ENCODE results near the gene STYXL2.

STYXL2 gene

GRCh38 chr1:167093846-167094516, at the start of gene STYXL2:
Gene STYXL2, plus strand, starts transcription at chr1:167094075. Its CDS starts 775 bp downstream, at chr1:167094850.
- no peak for DNase-seq

- DNase-seq, result no peak
Observed at GRCh38 chr1:167051907-167052306, 42.0 kb upstream of the STYXL2 start.

- no peak for DNase-seq
Observed at GRCh38 chr1:167052389-167052788, 41.5 kb upstream of the STYXL2 start.

GRCh38 chr1:167054531-167054930, 39.3 kb upstream of the STYXL2 start:
- no peak for DNase-seq

GRCh38 chr1:167054946-167055630, 38.8 kb upstream of the STYXL2 start:
- DNase-seq, result no peak

GRCh38 chr1:167056529-167057231, 37.2 kb upstream of the STYXL2 start:
- DNase-seq, result peak; percentile 28

- DNase-seq, result peak; percentile 56
Observed at GRCh38 chr1:167057241-167057688, 36.6 kb upstream of the STYXL2 start.

- DNase-seq, result peak; percentile 8
Observed at GRCh38 chr1:167059045-167059808, 34.6 kb upstream of the STYXL2 start.

GRCh38 chr1:167059809-167060107, 34.1 kb upstream of the STYXL2 start:
- no peak for DNase-seq

GRCh38 chr1:167060141-167061072, 33.5 kb upstream of the STYXL2 start:
- no peak for DNase-seq

GRCh38 chr1:167061073-167061464, 32.8 kb upstream of the STYXL2 start:
- no peak for DNase-seq

- no peak for DNase-seq
Observed at GRCh38 chr1:167064621-167065020, 29.3 kb upstream of the STYXL2 start.

- DNase-seq, result no peak
Observed at GRCh38 chr1:167065471-167065870, 28.4 kb upstream of the STYXL2 start.

- peak; percentile 49 for DNase-seq
Observed at GRCh38 chr1:167066333-167067122, 27.3 kb upstream of the STYXL2 start.

GRCh38 chr1:167067904-167068303, 26.0 kb upstream of the STYXL2 start:
- DNase-seq, result no peak

- no peak for DNase-seq
Observed at GRCh38 chr1:167068761-167069160, 25.1 kb upstream of the STYXL2 start.

GRCh38 chr1:167071286-167071685, 22.6 kb upstream of the STYXL2 start:
- DNase-seq, result no peak

- no peak for DNase-seq
Observed at GRCh38 chr1:167076136-167076710, 17.7 kb upstream of the STYXL2 start.

- DNase-seq, result no peak
Observed at GRCh38 chr1:167077128-167077867, 16.6 kb upstream of the STYXL2 start.

GRCh38 chr1:167077868-167078210, 16.0 kb upstream of the STYXL2 start:
- no peak for DNase-seq

Measured in NCI-H2171 (cell line).